IMR-90 (cell line): ENCODE results near the gene FRMD6. TPM values are rescaled to one million over a fixed set of nuclear protein-coding genes. Genes with fewer than 3 reads are reported as not detected.

Experiments
- ATAC-seq: fragments of 200-7000 bp; cut with Tn5 transposase; 2 replicates; pipeline ENCODE4 v1.9.1; 2020; ENCODE audit warnings: low read depth, mild to moderate bottlenecking, moderate library complexity
- BruUV-seq: library from RNA; stranded (reverse); fragments of 400-500 nt; replicated peaks from 2 replicates; lab custom pipeline; 2021; lab: Mats Ljungman, UMichigan
- CTCF ChIA-PET: fragments of 300-600 bp; formaldehyde crosslinking; extraction: SDS; loops from one replicate; lab custom pipeline; 2021; ENCODE audit warnings: antibody characterized with exemption; lab: Yijun Ruan, JAX
- POLR2A ChIA-PET: fragments of 300-600 bp; sonication (Branson Sonifier 250); formaldehyde crosslinking; loops from one replicate; lab custom pipeline; 2022; ENCODE audit warnings: antibody characterized with exemption; ENCODE audit not compliant: unreplicated experiment; lab: Charles Lee
- DNase-seq: peaks from one replicate; pipeline ENCODE4 v3.0.0; 2013
- H2AFZ ChIP-seq: replicated peaks from 2 replicates; pipeline ENCODE3; 2013; ENCODE audit warnings: low read length, mild to moderate bottlenecking; ENCODE audit not compliant: poor library complexity
- H2AK5ac ChIP-seq: 2 replicates; pipeline ENCODE4 v1.6.1; 2013; ENCODE audit warnings: low read depth, low read length, inconsistent platforms
- H2AK9ac ChIP-seq: replicated peaks from 2 replicates; pipeline ENCODE3; 2013; ENCODE audit warnings: mild to moderate bottlenecking, low read depth, low read length, moderate library complexity; ENCODE audit not compliant: poor library complexity
- H2BK120ac ChIP-seq: 2 replicates; pipeline ENCODE4 v1.6.1; 2013; ENCODE audit warnings: low read depth, low read length, inconsistent platforms
- H2BK15ac ChIP-seq: 3 replicates; pipeline ENCODE4 v1.6.1; 2013; ENCODE audit warnings: low read depth, low read length, inconsistent platforms
- H2BK20ac ChIP-seq: 2 replicates; pipeline ENCODE4 v1.6.1; 2013; ENCODE audit warnings: low read depth, mild to moderate bottlenecking, inconsistent platforms, low read length, moderate library complexity
- H2BK5ac ChIP-seq: 2 replicates; pipeline ENCODE4 v1.6.1; 2013; ENCODE audit warnings: mild to moderate bottlenecking, low read depth, low read length, inconsistent platforms; ENCODE audit not compliant: poor library complexity, severe bottlenecking
- H3K14ac ChIP-seq: replicated peaks from 2 replicates; pipeline ENCODE4 v1.6.1; 2013; ENCODE audit warnings: low read depth, low read length, inconsistent platforms
- H3K18ac ChIP-seq: 2 replicates; pipeline ENCODE4 v1.6.1; 2013; ENCODE audit warnings: low read depth, low read length, control low read depth
- H3K23ac ChIP-seq: 2 replicates; pipeline ENCODE4 v1.6.1; 2013; ENCODE audit warnings: low read depth, low read length, inconsistent platforms
- H3K27ac ChIP-seq: 2 replicates; pipeline ENCODE4 v1.5.1; 2013; ENCODE audit warnings: mild to moderate bottlenecking, control low read depth, low read length; ENCODE audit not compliant: insufficient read depth
- H3K27me3 ChIP-seq: 2 replicates; pipeline ENCODE4 v1.6.1; 2013; ENCODE audit warnings: low read length; ENCODE audit not compliant: control insufficient read depth, insufficient read depth
- H3K36me3 ChIP-seq: 2 replicates; pipeline ENCODE4 v1.6.1; 2013; ENCODE audit warnings: low read length, mixed read lengths; ENCODE audit not compliant: control insufficient read depth, insufficient read depth
- H3K4ac ChIP-seq: 2 replicates; pipeline ENCODE4 v1.6.1; 2013; ENCODE audit warnings: low read depth, low read length, inconsistent platforms
- H3K4me1 ChIP-seq: 2 replicates; pipeline ENCODE4 v1.6.1; 2013; ENCODE audit warnings: low read length, mixed read lengths; ENCODE audit not compliant: control insufficient read depth, insufficient read depth
- H3K4me2 ChIP-seq: 2 replicates; pipeline ENCODE4 v1.6.1; 2013; ENCODE audit warnings: low read depth, mild to moderate bottlenecking, control low read depth, low read length, moderate library complexity
- H3K4me3 ChIP-seq: 2 replicates; pipeline ENCODE4 v1.5.1; 2013; ENCODE audit warnings: low read depth, mild to moderate bottlenecking, control low read depth, low read length, moderate library complexity; ENCODE audit not compliant: insufficient read depth
- H3K56ac ChIP-seq: 2 replicates; pipeline ENCODE4 v1.6.1; 2013; ENCODE audit warnings: low read length, inconsistent platforms; ENCODE audit not compliant: insufficient read depth; ENCODE audit errors: extremely low read depth
- H3K79me1 ChIP-seq, 2 experiments: 2 replicates each; pipeline ENCODE4 v1.6.1; 2013; ENCODE audit warnings: low read length in 2 of 2, inconsistent platforms in 1 of 2, low read depth in 1 of 2
- H3K9ac ChIP-seq: 2 replicates; pipeline ENCODE4 v1.6.1; 2013; ENCODE audit warnings: low read depth, low read length, control low read depth
- H3K9me1 ChIP-seq: 2 replicates; pipeline ENCODE4 v1.6.1; 2013; ENCODE audit warnings: low read length, inconsistent platforms; ENCODE audit not compliant: insufficient read depth
- H3K9me3 ChIP-seq: 2 replicates; pipeline ENCODE4 v1.6.1; 2013; ENCODE audit warnings: low read length; ENCODE audit not compliant: control insufficient read depth, insufficient read depth
- H4K20me1 ChIP-seq: 2 replicates; pipeline ENCODE4 v1.6.1; 2013; ENCODE audit warnings: low read length, inconsistent platforms; ENCODE audit not compliant: insufficient read depth
- H4K5ac ChIP-seq: 2 replicates; pipeline ENCODE4 v1.6.1; 2013; ENCODE audit warnings: mild to moderate bottlenecking, low read depth, low read length, control low read depth
- H4K8ac ChIP-seq, 2 experiments: 2 replicates each; pipeline ENCODE4 v1.6.1; 2013; ENCODE audit warnings: low read depth in 2 of 2, low read length in 2 of 2, control low read depth in 1 of 2, inconsistent platforms in 1 of 2
- H4K91ac ChIP-seq: 2 replicates; pipeline ENCODE4 v1.6.1; 2013; ENCODE audit warnings: low read depth, low read length, inconsistent platforms; ENCODE audit not compliant: insufficient read depth
- CEBPB ChIP-seq: IDR thresholded peaks from 2 replicates; pipeline ENCODE4 v1.6.1; 2012; ENCODE audit warnings: low read depth, low read length, improper control_type of control experiment
- CHD1 ChIP-seq: IDR thresholded peaks from 2 replicates; pipeline ENCODE4 v1.6.1; 2012; ENCODE audit warnings: low read depth, low read length, improper control_type of control experiment
- CTCF ChIP-seq: conservative IDR thresholded peaks from 2 replicates; pipeline ENCODE4 v1.5.1; 2012; ENCODE audit warnings: mild to moderate bottlenecking, low read depth, low read length, improper control_type of control experiment
- FOS ChIP-seq: fragments of 150-350 bp; IDR thresholded peaks from 2 replicates; pipeline ENCODE4 v1.6.1; 2016; ENCODE audit warnings: low read depth, low read length
- MAFK ChIP-seq: IDR thresholded peaks from 2 replicates; pipeline ENCODE4 v1.6.1; 2012; ENCODE audit warnings: low read depth, low read length, improper control_type of control experiment
- MAZ ChIP-seq: IDR thresholded peaks from 2 replicates; pipeline ENCODE4 v1.6.1; 2012; ENCODE audit warnings: low read depth, mild to moderate bottlenecking, low read length, improper control_type of control experiment, moderate library complexity, borderline replicate concordance
- MXI1 ChIP-seq: IDR thresholded peaks from 2 replicates; pipeline ENCODE4 v1.6.1; 2012; ENCODE audit warnings: low read depth, mild to moderate bottlenecking, low read length, moderate library complexity, borderline replicate concordance
- NFE2L2 ChIP-seq: fragments of 150-350 bp; IDR thresholded peaks from 2 replicates; pipeline ENCODE4 v1.6.1; 2016; ENCODE audit warnings: low read depth, mild to moderate bottlenecking, low read length
- POLR2A ChIP-seq: IDR thresholded peaks from 2 replicates; pipeline ENCODE4 v1.6.1; 2012; ENCODE audit warnings: mild to moderate bottlenecking, low read depth, low read length
- RAD21 ChIP-seq: IDR thresholded peaks from 2 replicates; pipeline ENCODE4 v1.6.1; 2012; ENCODE audit warnings: low read length, improper control_type of control experiment
- RCOR1 ChIP-seq: IDR thresholded peaks from 2 replicates; pipeline ENCODE4 v1.6.1; 2012; ENCODE audit warnings: mild to moderate bottlenecking, low read length, improper control_type of control experiment; ENCODE audit not compliant: insufficient replicate concordance
- RFX5 ChIP-seq: IDR thresholded peaks from 2 replicates; pipeline ENCODE4 v1.8.0; 2012; ENCODE audit warnings: low read depth, mild to moderate bottlenecking, low read length, moderate library complexity
- SMC3 ChIP-seq: fragments of 150-350 bp; IDR thresholded peaks from 2 replicates; pipeline ENCODE4 v1.6.1; 2016; ENCODE audit warnings: low read depth, mild to moderate bottlenecking, antibody characterized with exemption, low read length, moderate library complexity
- WGBS, 2 experiments: methylation state at CpG; one replicate each; pipeline versions ENCODE4 v1.1.5 to v1.1.7; 2013; ENCODE audit warnings: missing lambda C conversion rate in 2 of 2; ENCODE audit not compliant: insufficient read length in 1 of 2; ENCODE audit errors: extremely low coverage in 2 of 2; 5-methylcytosine and 5-hydroxymethylcytosine counted together
- dilution Hi-C: fragments of 300-500 bp; cut with HindIII; formaldehyde crosslinking; loops from one replicate; pipeline ENCODE4 v1.14.3; 2018; ENCODE audit warnings: low sequenced_read_pairs; ENCODE audit not compliant: unreplicated experiment
- in situ Hi-C: fragments of 300-500 bp; cut with MboI; formaldehyde crosslinking; loops from 3 replicates; pipeline ENCODE4 v1.14.3; 2019; ENCODE audit warnings: low sequenced_read_pairs, inconsistent platforms, mixed read lengths
- intact Hi-C: fragments of 100-400 bp; cut with micrococcal nuclease; formaldehyde crosslinking; loops from 2 replicates; pipeline ENCODE4 v1.10.0; 2022
- polyA plus RNA-seq, 3 experiments: library from polyadenylated mRNA; depleted of rRNA; stranded (reverse); fragments of >200 nt; gene quantifications; 2 replicates each; pipeline ENCODE4 v1.2.3, GENCODE V29; 2012; ENCODE audit warnings: low replicate concordance in 1 of 3
- total RNA-seq: library from RNA; depleted of rRNA; stranded (reverse); fragments of >200 nt; gene quantifications from 2 replicates; pipeline ENCODE4 v1.2.3, GENCODE V29; 2012

The FRMD6 gene
- total and polyA plus RNA-seq, 2 of the 4 experiments (the other 2 are of a cell fraction), result 243 to 682 TPM

GRCh38 chr14:51724650-51725049, 72.9 kb downstream of the FRMD6 start:
- intact Hi-C loops, result no loop called here
- H2BK5ac ChIP-seq, result no peak overlapping the region
- no TSS peak for BruUV-seq
- peaks cover 56% of the 10 kb centered on the region for H3K36me3 ChIP-seq
- DNase-seq (peak; percentile 7), ATAC-seq (no peak)
- WGBS, 2 experiments, result 100% methylated on average over 1 of the region's 3 CpGs; no CpG with 5 or more reads in 1 of the 2 experiments
- no peak overlapping the region for H2BK120ac ChIP-seq
- H3K9me3 ChIP-seq, result no peaks in the 10 kb centered on the region
- H4K20me1 ChIP-seq, result peaks cover 34% of the 10 kb centered on the region
- H2AFZ ChIP-seq, result no peak overlapping the region
- H3K14ac ChIP-seq, result no peak overlapping the region
- no peak overlapping the region for H3K4me3 ChIP-seq
- TF ChIP-seq RFX5 (no peak), RAD21 (no peak), MAZ (no peak), MAFK (no peak), SMC3 (no peak), NFE2L2 (no peak), RCOR1 (no peak), FOS (no peak), CEBPB (no peak), CHD1 (no peak), CTCF (no peak), MXI1 (no peak), POLR2A (no peak)
- H2AK5ac ChIP-seq, result no peak overlapping the region
- POLR2A ChIA-PET, result no interaction called here
- peaks cover 29 to 60% of the 10 kb centered on the region in 2 experiments for H3K79me1 ChIP-seq
- peaks cover 8% of the 10 kb centered on the region for H3K4me1 ChIP-seq
- H4K91ac ChIP-seq, result no peak overlapping the region
- no peak overlapping the region for H2BK20ac ChIP-seq
- peaks cover 12% of the 10 kb centered on the region; the same call in 1 of the 2 replicates for H3K9me1 ChIP-seq
- no peak overlapping the region for H3K9ac ChIP-seq
- no peak overlapping the region for H3K56ac ChIP-seq
- H3K4ac ChIP-seq, result no peak overlapping the region
- no peak overlapping the region for H3K27ac ChIP-seq
- H3K18ac ChIP-seq, result no peak overlapping the region
- in situ Hi-C loops, result no loop called here
- H3K23ac ChIP-seq, result no peak overlapping the region; the same call in 1 of the 2 replicates
- no peak overlapping the region for H2AK9ac ChIP-seq
- no peak overlapping the region for H2BK15ac ChIP-seq
- no peaks in the 10 kb centered on the region for H3K27me3 ChIP-seq
- no peak overlapping the region for H3K4me2 ChIP-seq
- H4K8ac ChIP-seq, result no peak overlapping the region
- CTCF ChIA-PET, result no interaction called here
- no peak overlapping the region for H4K5ac ChIP-seq
- dilution Hi-C loops, result no loop called here
